K562 (cell line): ENCODE data around the gene POC1B. TPM values are rescaled to one million over a fixed set of nuclear protein-coding genes. Genes with fewer than 3 reads are reported as not detected.

Experiments
- CC2D1A ChIP-seq: fragments of 450-650 bp; IDR thresholded peaks from 2 replicates; pipeline ENCODE4 v1.6.1; 2017; ENCODE audit warnings: mild to moderate bottlenecking
- CTBP1 ChIP-seq: fragments of 450-650 bp; IDR thresholded peaks from 2 replicates; pipeline ENCODE4 v1.6.1; 2016; ENCODE audit warnings: borderline replicate concordance
- ETS2 ChIP-seq: IDR thresholded peaks from 2 replicates; pipeline ENCODE4 v1.6.1; 2016; ENCODE audit warnings: borderline replicate concordance, missing genetic modification characterization, mild to moderate bottlenecking, moderate library complexity, missing compliant biosample characterization; ENCODE audit not compliant: poor library complexity, severe bottlenecking
- FOXK1 ChIP-seq: sonication (generic); formaldehyde crosslinking; IDR thresholded peaks from 2 replicates; pipeline ENCODE4 v1.8.0; 2022; ENCODE audit warnings: missing genetic modification reagents, mild to moderate bottlenecking, borderline replicate concordance
- HDGF ChIP-seq: fragments of 450-650 bp; IDR thresholded peaks from 2 replicates; pipeline ENCODE4 v1.6.1; 2016
- KAT8 ChIP-seq: fragments of 450-650 bp; IDR thresholded peaks from 2 replicates; pipeline ENCODE4 v1.6.1; 2016; ENCODE audit warnings: low read depth, mild to moderate bottlenecking
- KHSRP ChIP-seq: fragments of 450-650 bp; IDR thresholded peaks from 2 replicates; pipeline ENCODE4 v1.6.1; 2017
- MTA3 ChIP-seq: fragments of 450-650 bp; formaldehyde crosslinking; IDR thresholded peaks from 2 replicates; pipeline ENCODE4 v1.6.1; 2017; ENCODE audit warnings: mild to moderate bottlenecking, borderline replicate concordance
- NEUROD1 ChIP-seq: fragments of 150-350 bp; IDR thresholded peaks from 2 replicates; pipeline ENCODE4 v1.6.1; 2014; ENCODE audit warnings: borderline replicate concordance, low read length, low read depth; ENCODE audit not compliant: partially characterized antibody
- PCBP2 ChIP-seq: fragments of 200-400 bp; formaldehyde crosslinking; IDR thresholded peaks from 2 replicates; pipeline ENCODE4 v1.6.1; 2018; ENCODE audit warnings: low read length, low read depth, mild to moderate bottlenecking, moderate library complexity; ENCODE audit not compliant: poor library complexity, severe bottlenecking
- RAD51 ChIP-seq: fragments of 450-650 bp; IDR thresholded peaks from 2 replicates; pipeline ENCODE4 v1.7.1; 2016; ENCODE audit warnings: low read depth, mild to moderate bottlenecking, borderline replicate concordance
- SMAD2 ChIP-seq: fragments of 150-350 bp; IDR thresholded peaks from 2 replicates; pipeline ENCODE4 v1.6.1; 2014; ENCODE audit warnings: low read depth, mild to moderate bottlenecking, low read length
- SREBF1 ChIP-seq: fragments of 150-350 bp; IDR thresholded peaks from 2 replicates; pipeline ENCODE4 v1.6.1; 2014; ENCODE audit warnings: antibody characterized with exemption, low read depth, low read length, borderline replicate concordance
- TOE1 ChIP-seq, 2 experiments: fragments of 450-650 bp in 1 of 2; sonication (generic) in 1 of 2; formaldehyde crosslinking in 1 of 2; IDR thresholded peaks; 2 replicates each; pipeline versions ENCODE4 v1.7.1 to v1.8.0; 2016 to 2022; ENCODE audit warnings: borderline replicate concordance in 2 of 2, mild to moderate bottlenecking in 2 of 2, antibody characterized with exemption in 1 of 2, inconsistent platforms in 1 of 2, low read depth in 1 of 2, missing genetic modification reagents in 1 of 2, moderate library complexity in 1 of 2
- XRCC5 ChIP-seq: fragments of 200-400 bp; formaldehyde crosslinking; IDR thresholded peaks from 2 replicates; pipeline ENCODE4 v1.6.1; 2017; ENCODE audit warnings: low read depth, mild to moderate bottlenecking, low read length
- ZBTB34 ChIP-seq: fragments of 250-450 bp; sonication (Bioruptor Pico); IDR thresholded peaks from 2 replicates; pipeline ENCODE4 v1.8.0; 2021; ENCODE audit warnings: mild to moderate bottlenecking, moderate library complexity
- ZNF134 ChIP-seq: fragments of 250-450 bp; sonication (Bioruptor Pico); conservative IDR thresholded peaks from 2 replicates; pipeline ENCODE4 v1.4.0; 2020
- polyA plus RNA-seq, 8 experiments: library from polyadenylated mRNA; depleted of rRNA in 4 of 8; stranded (reverse) in 5 of 8; unstranded in 3 of 8; fragments of >200 nt; fragmentation: Nextera tagmentation in 2 of 8; fragmentation: Illumina TruSeq in 1 of 8; extraction: Ambion mirVana in 2 of 8; extraction: Trizol in 1 of 8; gene quantifications; 2 replicates each; pipeline versions ENCODE4 v1.2.1 to v1.2.3, GENCODE V29; 2011 to 2014; ENCODE audit warnings: inconsistent platforms in 1 of 8, missing spikeins in 1 of 8
- total RNA-seq, 7 experiments: library from RNA; depleted of rRNA in 6 of 7; stranded (reverse); fragments of >200 nt in 6 of 7; fragmentation: Illumina TruSeq in 2 of 7; extraction: Trizol in 2 of 7; gene quantifications; 2 replicates each; pipeline versions ENCODE4 v1.2.1 to v1.2.3, GENCODE V29; 2011 to 2021; ENCODE audit warnings: low replicate concordance in 1 of 7
- TF ChIP-seq, protein P1 (sequence below): fragments of 450-650 bp; formaldehyde crosslinking; IDR thresholded peaks from 2 replicates; pipeline ENCODE4 v1.4.0; 2022; ENCODE audit warnings: mild to moderate bottlenecking, moderate library complexity
- TF ChIP-seq, protein P2 (sequence below): sonication (generic); formaldehyde crosslinking; IDR thresholded peaks from 2 replicates; pipeline ENCODE4 v1.8.0; 2023; ENCODE audit warnings: mild to moderate bottlenecking, missing genetic modification reagents
- TF ChIP-seq, protein P3 (sequence below): sonication (generic); IDR thresholded peaks from 2 replicates; pipeline ENCODE4 v1.6.1; 2016
- TF ChIP-seq, protein P4 (sequence below), 2 experiments: fragments of 250-450 bp in 1 of 2; fragments of 450-650 bp in 1 of 2; sonication (Bioruptor Pico) in 1 of 2; IDR thresholded peaks; 2 replicates each; pipeline versions ENCODE4 v1.6.1 to v1.8.0; 2016 to 2021; ENCODE audit warnings: mild to moderate bottlenecking in 2 of 2, moderate library complexity in 2 of 2, missing compliant biosample characterization in 1 of 2, missing genetic modification characterization in 1 of 2

The POC1B gene
- total and polyA plus RNA-seq, 9 of the 15 experiments (the other 6 are each of a cell fraction or from before 2014, with no cell fraction given), result 4.5 to 16.1 (median 10.4) TPM

GRCh38 chr12:89566615-89567014 is 40.8 kb upstream of the POC1B start (continued):
- TF ChIP-seq KHSRP, result no peak
- TF ChIP-seq, protein P1, sequence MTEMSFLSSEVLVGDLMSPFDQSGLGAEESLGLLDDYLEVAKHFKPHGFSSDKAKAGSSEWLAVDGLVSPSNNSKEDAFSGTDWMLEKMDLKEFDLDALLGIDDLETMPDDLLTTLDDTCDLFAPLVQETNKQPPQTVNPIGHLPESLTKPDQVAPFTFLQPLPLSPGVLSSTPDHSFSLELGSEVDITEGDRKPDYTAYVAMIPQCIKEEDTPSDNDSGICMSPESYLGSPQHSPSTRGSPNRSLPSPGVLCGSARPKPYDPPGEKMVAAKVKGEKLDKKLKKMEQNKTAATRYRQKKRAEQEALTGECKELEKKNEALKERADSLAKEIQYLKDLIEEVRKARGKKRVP (CRISPR knock-in tag), result no peak
- TF ChIP-seq NEUROD1, result no peak
- TF ChIP-seq, protein P2, sequence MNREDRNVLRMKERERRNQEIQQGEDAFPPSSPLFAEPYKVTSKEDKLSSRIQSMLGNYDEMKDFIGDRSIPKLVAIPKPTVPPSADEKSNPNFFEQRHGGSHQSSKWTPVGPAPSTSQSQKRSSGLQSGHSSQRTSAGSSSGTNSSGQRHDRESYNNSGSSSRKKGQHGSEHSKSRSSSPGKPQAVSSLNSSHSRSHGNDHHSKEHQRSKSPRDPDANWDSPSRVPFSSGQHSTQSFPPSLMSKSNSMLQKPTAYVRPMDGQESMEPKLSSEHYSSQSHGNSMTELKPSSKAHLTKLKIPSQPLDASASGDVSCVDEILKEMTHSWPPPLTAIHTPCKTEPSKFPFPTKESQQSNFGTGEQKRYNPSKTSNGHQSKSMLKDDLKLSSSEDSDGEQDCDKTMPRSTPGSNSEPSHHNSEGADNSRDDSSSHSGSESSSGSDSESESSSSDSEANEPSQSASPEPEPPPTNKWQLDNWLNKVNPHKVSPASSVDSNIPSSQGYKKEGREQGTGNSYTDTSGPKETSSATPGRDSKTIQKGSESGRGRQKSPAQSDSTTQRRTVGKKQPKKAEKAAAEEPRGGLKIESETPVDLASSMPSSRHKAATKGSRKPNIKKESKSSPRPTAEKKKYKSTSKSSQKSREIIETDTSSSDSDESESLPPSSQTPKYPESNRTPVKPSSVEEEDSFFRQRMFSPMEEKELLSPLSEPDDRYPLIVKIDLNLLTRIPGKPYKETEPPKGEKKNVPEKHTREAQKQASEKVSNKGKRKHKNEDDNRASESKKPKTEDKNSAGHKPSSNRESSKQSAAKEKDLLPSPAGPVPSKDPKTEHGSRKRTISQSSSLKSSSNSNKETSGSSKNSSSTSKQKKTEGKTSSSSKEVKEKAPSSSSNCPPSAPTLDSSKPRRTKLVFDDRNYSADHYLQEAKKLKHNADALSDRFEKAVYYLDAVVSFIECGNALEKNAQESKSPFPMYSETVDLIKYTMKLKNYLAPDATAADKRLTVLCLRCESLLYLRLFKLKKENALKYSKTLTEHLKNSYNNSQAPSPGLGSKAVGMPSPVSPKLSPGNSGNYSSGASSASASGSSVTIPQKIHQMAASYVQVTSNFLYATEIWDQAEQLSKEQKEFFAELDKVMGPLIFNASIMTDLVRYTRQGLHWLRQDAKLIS (CRISPR knock-in tag), result no peak
- TF ChIP-seq CTBP1, result peak; percentile 67; the same call in 1 of the 2 replicates
- TF ChIP-seq PCBP2, result no peak
- TF ChIP-seq, protein P3, sequence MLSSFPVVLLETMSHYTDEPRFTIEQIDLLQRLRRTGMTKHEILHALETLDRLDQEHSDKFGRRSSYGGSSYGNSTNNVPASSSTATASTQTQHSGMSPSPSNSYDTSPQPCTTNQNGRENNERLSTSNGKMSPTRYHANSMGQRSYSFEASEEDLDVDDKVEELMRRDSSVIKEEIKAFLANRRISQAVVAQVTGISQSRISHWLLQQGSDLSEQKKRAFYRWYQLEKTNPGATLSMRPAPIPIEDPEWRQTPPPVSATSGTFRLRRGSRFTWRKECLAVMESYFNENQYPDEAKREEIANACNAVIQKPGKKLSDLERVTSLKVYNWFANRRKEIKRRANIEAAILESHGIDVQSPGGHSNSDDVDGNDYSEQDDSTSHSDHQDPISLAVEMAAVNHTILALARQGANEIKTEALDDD, result peak; percentile 82
- TF ChIP-seq RAD51, result no peak
- TF ChIP-seq CC2D1A, result no peak; the same call in 1 of the 2 replicates
- no peak for TF ChIP-seq ZBTB34
- no peak for TF ChIP-seq SREBF1
- TF ChIP-seq MTA3, result no peak
- no peak for TF ChIP-seq XRCC5
- TF ChIP-seq SMAD2, result no peak
- no peak for TF ChIP-seq KAT8
- TF ChIP-seq, protein P4, sequence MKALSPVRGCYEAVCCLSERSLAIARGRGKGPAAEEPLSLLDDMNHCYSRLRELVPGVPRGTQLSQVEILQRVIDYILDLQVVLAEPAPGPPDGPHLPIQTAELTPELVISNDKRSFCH (CRISPR knock-in tag; IDR thresholded peaks at IDR 0.05), result no peak
- TF ChIP-seq, protein P4 (tag; IDR thresholded peaks at IDR 0.05), result peak; percentile 48; the same call in 1 of the 2 replicates
- TF ChIP-seq ZNF134 (CRISPR knock-in tag), result no peak
- TF ChIP-seq FOXK1 (CRISPR knock-in tag), result no peak
- TF ChIP-seq HDGF, result no peak
- no peak for TF ChIP-seq ETS2
- TF ChIP-seq TOE1 (IDR thresholded peaks at IDR 0.05; ENCODE audit: borderline replicate concordance), result no peak
- no peak for TF ChIP-seq TOE1 (CRISPR knock-in tag; IDR thresholded peaks at IDR 0.05; ENCODE audit: borderline replicate concordance, low read depth)
